ENCODE measurements around the gene FKBP1A.

The FKBP1A gene

GRCh38 chr20:1389703-1390580, 2.9 kb downstream of the FKBP1A start:
- H3K27me3 ChIP-seq (ENCODE audit: insufficient read depth, low read depth, severe bottlenecking) = no peaks in the 10 kb centered on the region
- TF ChIP-seq CTCF (IDR thresholded peaks at IDR 0.05; ENCODE audit: low read depth, low read length) = no peak
- H3K36me3 ChIP-seq = peaks cover 10% of the 10 kb centered on the region
- H3K4me3 ChIP-seq (ENCODE audit: low read depth, low read length) = no peak overlapping the region
- DNase-seq = no peak
- H3K27ac ChIP-seq = no peak overlapping the region
- H3K9me3 ChIP-seq (ENCODE audit: severe bottlenecking) = no peaks in the 10 kb centered on the region

- Histone ChIP-seq H3K4me3 (ENCODE audit: low read depth, low read length) (no peak overlapping the region), H3K36me3 (peaks cover 10% of the 10 kb centered on the region), H3K27me3 (ENCODE audit: insufficient read depth, low read depth, severe bottlenecking) (no peaks in the 10 kb centered on the region), H3K9me3 (ENCODE audit: severe bottlenecking) (no peaks in the 10 kb centered on the region), H3K27ac (no peak overlapping the region)
- DNase-seq = no peak
- TF ChIP-seq CTCF (IDR thresholded peaks at IDR 0.05; ENCODE audit: low read depth, low read length) = no peak
Measured at GRCh38 chr20:1388741-1389483, 3.9 kb downstream of the FKBP1A start.

GRCh38 chr20:1388253-1388652, 4.6 kb downstream of the FKBP1A start:
- Histone ChIP-seq H3K27ac (no peak overlapping the region), H3K4me3 (ENCODE audit: low read depth, low read length) (no peak overlapping the region), H3K36me3 (peaks cover 10% of the 10 kb centered on the region), H3K27me3 (ENCODE audit: insufficient read depth, low read depth, severe bottlenecking) (no peaks in the 10 kb centered on the region), H3K9me3 (ENCODE audit: severe bottlenecking) (no peaks in the 10 kb centered on the region)
- no peak for TF ChIP-seq CTCF (IDR thresholded peaks at IDR 0.05; ENCODE audit: low read depth, low read length)
- DNase-seq = no peak

GRCh38 chr20:1386323-1386722, 6.5 kb downstream of the FKBP1A start:
- TF ChIP-seq CTCF (IDR thresholded peaks at IDR 0.05; ENCODE audit: low read depth, low read length) = no peak

GRCh38 chr20:1383623-1384404, 9.0 kb downstream of the FKBP1A start:
- H3K36me3 ChIP-seq = peaks cover 7% of the 10 kb centered on the region
- no peak overlapping the region for H3K27ac ChIP-seq
- no peak for DNase-seq
- no peak for TF ChIP-seq CTCF (IDR thresholded peaks at IDR 0.05; ENCODE audit: low read depth, low read length)
- no peaks in the 10 kb centered on the region for H3K9me3 ChIP-seq (ENCODE audit: severe bottlenecking)
- no peak overlapping the region for H3K4me3 ChIP-seq (ENCODE audit: low read depth, low read length)
- no peaks in the 10 kb centered on the region for H3K27me3 ChIP-seq (ENCODE audit: insufficient read depth, low read depth, severe bottlenecking)

More at GRCh38 chr20:1386323-1386722, 6.5 kb downstream of the FKBP1A start:
- Histone ChIP-seq H3K4me3 (ENCODE audit: low read depth, low read length) (no peak overlapping the region), H3K27me3 (ENCODE audit: insufficient read depth, low read depth, severe bottlenecking) (no peaks in the 10 kb centered on the region), H3K27ac (no peak overlapping the region), H3K36me3 (peaks cover 15% of the 10 kb centered on the region), H3K9me3 (ENCODE audit: severe bottlenecking) (no peaks in the 10 kb centered on the region)
- no peak for DNase-seq

All from WERI-Rb-1 (cell line).